GM12891 (cell line): ENCODE data around the gene GALK1.

Experiments
- PAX5 ChIP-seq: IDR thresholded peaks from 2 replicates; pipeline ENCODE4 v1.6.1; 2011; ENCODE audit warnings: low read length, moderate library complexity, mild to moderate bottlenecking; ENCODE audit not compliant: insufficient read depth, severe bottlenecking
- POLR2A ChIP-seq: IDR thresholded peaks from 2 replicates; pipeline ENCODE4 v1.6.1; 2011; ENCODE audit warnings: low read depth, low read length, control low read depth
- POLR2AphosphoS5 ChIP-seq: IDR thresholded peaks from 2 replicates; pipeline ENCODE4 v1.6.1; 2011; ENCODE audit warnings: low read depth, low read length, control low read depth
- SPI1 ChIP-seq: IDR thresholded peaks from 2 replicates; pipeline ENCODE4 v1.6.1; 2011; ENCODE audit warnings: low read depth, low read length, control low read depth

- TF ChIP-seq PAX5 (no peak), SPI1 (no peak), POLR2AphosphoS5 (no peak), POLR2A (no peak)
These were observed 34.9 kb downstream of the GALK1 start for GRCh38 chr17:75730065-75730464.
